HG02642 (cell line): ENCODE measurements around the gene HM13.
"Not testable (repeated sequence)": the region's sequence is repeated elsewhere in the genome, so short reads cannot be mapped to it uniquely, and the experiment has no call there.

Source experiments
- ATAC-seq: cut with Tn5 transposase; IDR thresholded peaks from one replicate; pipeline ENCODE4 v1.9.1; 2021; ENCODE audit warnings: mild to moderate bottlenecking; ENCODE audit not compliant: unreplicated experiment, poor library complexity

HM13 gene

GRCh38 chr20:31564284-31564683 lies 50.0 kb downstream of the HM13 start:
- no peak for ATAC-seq

GRCh38 chr20:31565699-31566318 lies 51.6 kb downstream of the HM13 start:
- no peak for ATAC-seq

DNA sequence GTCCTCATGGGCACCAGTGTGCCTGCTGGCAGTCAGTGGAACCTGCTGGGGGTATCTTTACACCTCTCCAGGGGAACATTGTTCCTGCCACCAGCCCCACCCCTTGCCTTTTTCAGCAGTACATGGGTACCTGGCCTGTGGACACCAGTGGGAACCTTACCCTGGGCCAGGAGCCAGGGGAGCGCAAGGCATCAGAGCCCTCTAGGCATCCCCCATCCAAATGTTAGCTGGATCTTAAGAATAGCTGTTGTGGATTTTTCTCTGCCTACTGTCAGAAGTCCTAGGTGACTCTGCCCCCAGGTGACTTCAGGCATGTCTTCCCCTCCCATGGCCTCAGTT lies 52.0 kb downstream of the HM13 start:
- no peak for ATAC-seq

DNA sequence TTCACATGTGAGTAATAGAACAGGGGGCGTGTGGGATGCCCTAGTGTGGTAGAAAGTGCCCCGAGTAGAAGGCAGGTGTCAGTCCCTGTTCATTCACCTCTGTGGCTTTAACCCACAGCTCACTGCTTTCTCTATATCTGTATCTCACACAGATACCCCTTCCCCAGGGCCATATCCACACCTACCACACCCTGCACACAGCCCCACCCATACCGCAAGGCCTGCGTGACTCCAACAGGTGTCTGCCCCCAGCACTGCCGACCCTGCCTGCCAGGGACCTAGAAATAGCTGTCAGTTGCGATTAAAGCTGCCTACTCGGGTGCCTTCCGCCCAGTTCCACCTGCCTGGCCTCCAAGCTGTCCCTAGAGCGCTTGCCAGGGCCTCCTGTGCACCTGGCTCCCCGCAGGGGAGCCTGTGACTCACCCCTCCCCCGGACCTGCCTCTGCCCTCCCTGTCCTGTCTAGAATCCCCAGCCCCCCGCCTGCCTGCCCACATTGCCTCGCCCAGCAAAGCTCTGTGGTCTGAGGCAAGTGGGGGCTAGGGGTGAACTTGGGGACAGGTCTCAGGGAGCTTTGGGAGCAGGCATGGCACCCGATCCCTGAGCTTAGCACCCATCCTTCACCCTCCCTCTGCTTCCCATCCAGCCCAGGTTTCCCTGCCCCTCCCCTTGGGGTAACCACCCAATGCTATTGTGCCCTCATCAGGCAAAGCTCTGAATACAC lies 52.6 kb downstream of the HM13 start:
- ATAC-seq, result no peak

- ATAC-seq, result no peak
Observed at GRCh38 chr20:31567380-31567720, 53.1 kb downstream of the HM13 start.

GRCh38 chr20:31568041-31568731 lies 53.9 kb downstream of the HM13 start:
- no peak for ATAC-seq

DNA sequence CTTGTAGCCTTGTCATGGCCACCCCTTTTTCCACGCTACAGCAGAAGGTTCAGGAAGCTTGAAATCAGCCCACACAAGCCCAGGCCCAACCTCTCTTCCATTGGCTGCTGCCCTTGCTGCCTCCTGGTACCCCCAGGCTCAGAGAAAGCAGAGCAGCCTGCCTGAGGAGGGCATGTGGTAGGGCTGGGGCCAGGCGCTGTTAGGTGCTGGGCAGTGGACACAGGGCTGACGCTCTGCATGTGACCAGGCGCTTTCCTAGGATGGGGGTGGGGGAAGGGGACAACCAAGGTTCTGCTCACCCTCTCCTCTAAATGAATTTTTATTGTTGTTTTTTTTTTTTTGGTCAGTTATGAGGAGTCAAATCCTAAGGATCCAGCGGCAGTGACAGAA lies 54.5 kb downstream of the HM13 start:
- ATAC-seq, result no peak

- no peak for ATAC-seq
Observed at GRCh38 chr20:31569163-31570020, 55.1 kb downstream of the HM13 start.

GRCh38 chr20:31570021-31570463 lies 55.8 kb downstream of the HM13 start:
- no peak for ATAC-seq

- ATAC-seq, result no peak
Observed at GRCh38 chr20:31570735-31571617, 56.7 kb downstream of the HM13 start.

DNA sequence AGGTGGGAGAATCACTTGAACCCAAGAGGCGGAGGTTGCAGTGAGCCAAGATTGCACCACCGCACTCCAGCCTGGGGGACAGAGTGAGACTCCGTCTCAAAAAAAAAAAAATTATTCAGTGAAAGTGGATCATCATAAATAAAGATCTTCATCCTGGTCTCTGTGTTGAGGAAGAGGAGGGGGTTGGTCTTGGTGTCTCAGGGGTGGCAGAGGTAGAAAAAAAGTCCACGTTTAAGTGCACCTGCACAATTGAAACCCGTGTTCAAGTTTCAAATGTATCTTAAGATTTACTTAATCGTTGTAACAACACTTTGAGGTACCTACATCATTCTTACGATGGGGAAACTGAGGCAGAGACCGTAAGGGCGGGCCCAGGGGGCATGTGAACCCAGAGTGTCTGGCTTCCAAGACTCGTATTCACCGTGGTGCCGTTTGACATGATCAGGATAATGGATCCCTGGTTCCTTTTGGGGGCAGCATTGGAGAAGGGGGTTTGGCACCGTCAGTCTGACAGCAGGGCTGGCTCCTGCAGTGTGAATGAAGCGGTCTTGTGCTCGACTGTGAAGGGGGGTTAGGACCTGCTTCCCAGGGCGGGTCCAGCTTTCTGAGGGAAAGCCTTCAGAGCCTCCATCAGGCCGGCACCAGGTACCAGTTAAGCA lies 57.9 kb downstream of the HM13 start:
- ATAC-seq, result no peak

DNA sequence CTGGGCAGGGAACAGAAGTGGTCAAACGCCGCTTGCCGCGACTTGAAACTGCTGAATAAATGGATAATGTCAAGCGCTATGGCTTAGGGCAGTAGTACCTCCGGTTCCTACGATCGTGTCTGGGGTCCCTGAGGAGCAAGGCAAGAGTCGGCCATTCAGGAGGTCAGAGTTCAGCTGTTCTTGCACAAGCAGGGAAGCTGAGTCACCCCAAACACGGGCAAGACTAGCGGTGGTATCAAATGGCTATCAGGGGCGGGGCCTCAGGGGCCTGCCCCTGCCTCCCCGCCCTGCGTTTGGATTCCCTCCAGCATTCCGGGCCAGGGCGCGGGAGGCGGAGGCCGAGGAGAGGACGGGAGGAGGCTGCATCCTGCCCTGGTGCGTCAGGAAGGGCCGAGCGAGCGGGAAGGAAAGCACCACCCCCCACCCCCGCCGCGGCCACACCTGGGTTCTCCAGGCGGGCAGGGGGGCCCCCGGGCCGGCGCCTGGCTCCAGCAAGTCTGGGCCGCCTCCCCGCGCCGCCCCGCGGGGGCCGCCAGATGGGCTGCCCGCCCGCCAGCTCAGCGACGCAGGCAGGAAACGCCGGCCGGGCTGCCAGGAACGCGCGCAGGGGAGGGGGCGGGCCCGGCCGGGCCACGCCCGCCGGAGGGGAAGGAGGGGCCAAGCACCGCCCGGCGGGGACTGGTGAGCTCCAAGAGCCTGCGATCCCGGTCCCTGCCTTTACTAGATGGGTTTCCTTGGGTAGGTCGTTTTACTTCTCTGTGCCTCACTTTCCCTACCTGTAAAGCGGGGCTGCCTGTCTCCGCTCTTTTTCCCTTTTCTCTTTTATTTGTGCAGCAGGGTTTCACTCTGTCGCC lies 58.7 kb downstream of the HM13 start:
- ATAC-seq, result peak; percentile 91

DNA sequence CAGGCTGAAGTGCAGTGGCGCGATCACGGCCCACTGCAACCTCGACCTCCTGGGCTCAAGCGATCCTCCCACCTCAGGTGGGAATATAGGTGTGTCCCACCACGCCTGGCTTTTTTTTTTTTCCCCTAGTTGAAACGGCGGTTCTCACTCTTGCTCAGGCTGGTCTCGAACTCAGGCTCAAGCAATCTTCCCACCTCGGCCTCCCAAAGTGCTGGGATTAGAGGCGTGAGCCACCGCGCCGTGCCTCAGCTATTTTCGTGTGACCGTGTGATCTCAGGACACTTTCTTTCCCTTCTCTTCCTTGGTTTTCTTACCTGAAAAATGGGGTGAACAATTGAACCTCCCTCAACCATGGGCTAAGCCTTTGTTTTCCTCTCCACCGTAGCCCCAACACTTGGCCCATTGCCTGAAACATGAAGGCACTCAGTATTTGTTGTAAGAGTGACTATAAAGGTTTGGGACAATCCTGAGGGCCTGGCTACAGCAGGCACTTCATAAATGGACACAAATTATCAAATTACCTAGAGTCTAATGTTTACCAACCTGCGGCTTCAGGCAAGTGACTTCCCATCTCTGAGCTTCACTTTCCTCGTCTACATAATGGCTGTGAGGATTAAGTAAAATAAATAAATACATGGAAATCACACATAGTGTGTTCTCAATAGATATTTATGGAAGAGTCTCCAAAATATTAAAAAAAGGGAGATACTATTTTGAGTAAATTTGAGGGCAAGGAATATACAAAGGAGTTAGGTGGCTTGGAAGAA lies 59.5 kb downstream of the HM13 start:
- peak; percentile 12 for ATAC-seq

- not testable (repeated sequence) for ATAC-seq
Observed at GRCh38 chr20:31574986-31575385, 60.7 kb downstream of the HM13 start.

- ATAC-seq, result no peak
Observed at GRCh38 chr20:31576751-31577150, 62.5 kb downstream of the HM13 start.

- ATAC-seq, result no peak
Observed at GRCh38 chr20:31577194-31577593, 63.0 kb downstream of the HM13 start.

DNA sequence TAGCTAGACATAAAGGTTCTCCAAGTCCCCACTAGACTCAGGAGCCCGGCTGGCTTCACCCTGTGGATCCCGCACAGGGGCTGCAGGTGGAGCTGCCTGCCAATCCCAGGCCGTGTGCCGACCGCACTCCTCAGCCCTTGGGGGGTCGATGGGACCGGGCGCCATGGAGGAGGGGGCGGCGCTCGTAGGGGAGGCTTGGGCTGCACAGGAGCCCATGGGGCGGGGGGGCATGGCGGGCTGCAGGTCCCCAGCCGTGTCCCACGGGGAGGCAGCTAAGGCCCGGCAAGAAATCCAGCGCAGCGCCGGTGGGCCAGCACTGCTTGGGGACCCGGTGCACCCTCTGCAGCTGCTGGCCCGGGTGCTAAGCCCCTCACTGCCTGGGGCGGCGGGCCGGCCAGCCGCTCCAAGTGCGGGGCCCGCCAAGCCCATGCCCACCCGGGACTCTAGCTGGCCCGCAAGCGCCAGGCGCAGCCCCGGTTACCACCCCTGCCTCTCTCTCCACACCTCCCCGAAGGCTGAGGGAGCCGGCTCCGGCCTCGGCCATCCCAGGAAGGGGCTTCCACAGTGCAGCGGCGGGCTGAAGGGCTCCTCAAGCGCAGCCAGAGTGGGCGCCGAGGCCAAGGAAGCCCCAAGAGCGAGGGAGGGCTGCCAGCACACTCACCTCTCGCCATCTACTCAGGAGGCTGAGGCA lies 64.4 kb downstream of the HM13 start:
- no peak for ATAC-seq
